SKM-1 treated with dmso at 0.1 percent for 144 hours (cell line): Measurements from ENCODE around the gene CYP4A22.
"Not testable (repeated sequence)": the region's sequence is repeated elsewhere in the genome, so short reads cannot be mapped to it uniquely, and the experiment has no call there.

Source experiments
- DNase-seq: peaks from one replicate; lab custom pipeline; 2025; ENCODE audit not compliant: unreplicated experiment; lab: John Stamatoyannopoulos, UW

Gene CYP4A22

GRCh38 chr1:47137198-47137597 lies at the start of gene CYP4A22:
Gene CYP4A22, plus strand, starts transcription at chr1:47137441. Its CDS starts 45 bp downstream, at chr1:47137486.
- DNase-seq: no peak

- DNase-seq: not testable (repeated sequence)
Measured at GRCh38 chr1:47089356-47089755, 47.9 kb upstream of the CYP4A22 start.

GRCh38 chr1:47091476-47091875 lies 45.8 kb upstream of the CYP4A22 start:
- not testable (repeated sequence) for DNase-seq

GRCh38 chr1:47104816-47105215 lies 32.4 kb upstream of the CYP4A22 start:
- no peak for DNase-seq

GRCh38 chr1:47106792-47107191 lies 30.4 kb upstream of the CYP4A22 start:
- DNase-seq: no peak

- DNase-seq: not testable (repeated sequence)
Measured at GRCh38 chr1:47107851-47108574, 29.2 kb upstream of the CYP4A22 start.

- not testable (repeated sequence) for DNase-seq
Measured at GRCh38 chr1:47109482-47109881, 27.8 kb upstream of the CYP4A22 start.

GRCh38 chr1:47113178-47113577 lies 24.1 kb upstream of the CYP4A22 start:
- no peak for DNase-seq

- DNase-seq: not testable (repeated sequence)
Measured at GRCh38 chr1:47121039-47121438, 16.2 kb upstream of the CYP4A22 start.

- not testable (repeated sequence) for DNase-seq
Measured at GRCh38 chr1:47124834-47125233, 12.4 kb upstream of the CYP4A22 start.

GRCh38 chr1:47126997-47127396 lies 10.2 kb upstream of the CYP4A22 start:
- DNase-seq: not testable (repeated sequence)

- DNase-seq: no peak
Measured at GRCh38 chr1:47128221-47128620, 9.0 kb upstream of the CYP4A22 start.

- DNase-seq: not testable (repeated sequence)
Measured at GRCh38 chr1:47128854-47129253, 8.4 kb upstream of the CYP4A22 start.

- not testable (repeated sequence) for DNase-seq
Measured at GRCh38 chr1:47129489-47130230, 7.6 kb upstream of the CYP4A22 start.

GRCh38 chr1:47132665-47133064 lies 4.6 kb upstream of the CYP4A22 start:
- DNase-seq: not testable (repeated sequence)

GRCh38 chr1:47137925-47138615 lies 829 bp downstream of the CYP4A22 start:
- no peak for DNase-seq

GRCh38 chr1:47140358-47140757 lies 3.1 kb downstream of the CYP4A22 start:
- not testable (repeated sequence) for DNase-seq

GRCh38 chr1:47143654-47144053 lies 6.4 kb downstream of the CYP4A22 start:
- not testable (repeated sequence) for DNase-seq

GRCh38 chr1:47146495-47146894 lies 9.3 kb downstream of the CYP4A22 start:
- DNase-seq: not testable (repeated sequence)

GRCh38 chr1:47147047-47147785 lies 10.0 kb downstream of the CYP4A22 start:
- no peak for DNase-seq

GRCh38 chr1:47149162-47149561 lies 11.9 kb downstream of the CYP4A22 start:
- DNase-seq: not testable (repeated sequence)
